Mesenchymal stem cell (in vitro differentiated cells and primary cell): Measurements from ENCODE around the gene GNG4.
"Not testable (repeated sequence)": the region's sequence is repeated elsewhere in the genome, so short reads cannot be mapped to it uniquely, and the experiment has no call there.

Source experiments
- DNase-seq: peaks from one replicate; pipeline ENCODE4 v3.0.0-alpha.2; 2013
- H2AFZ ChIP-seq: one replicate; pipeline ENCODE4 v1.6.1; 2013; ENCODE audit warnings: low read depth, mild to moderate bottlenecking, control low read depth, inconsistent platforms, low read length, moderate library complexity
- H2AK5ac ChIP-seq: 2 replicates; pipeline ENCODE4 v1.6.1; 2013; ENCODE audit warnings: low read length, moderate library complexity, mild to moderate bottlenecking, inconsistent platforms; ENCODE audit not compliant: severe bottlenecking
- H2BK120ac ChIP-seq: one replicate; pipeline ENCODE4 v1.6.1; 2013; ENCODE audit warnings: low read depth, mild to moderate bottlenecking, inconsistent platforms, low read length, moderate library complexity
- H2BK12ac ChIP-seq, 2 experiments: one replicate each; pipeline ENCODE4 v1.6.1; 2013; ENCODE audit warnings: inconsistent platforms in 2 of 2, low read length in 2 of 2, mild to moderate bottlenecking in 2 of 2, moderate library complexity in 2 of 2, control low read depth in 1 of 2
- H2BK15ac ChIP-seq: one replicate; pipeline ENCODE4 v1.6.1; 2013; ENCODE audit warnings: mild to moderate bottlenecking, low read depth, inconsistent platforms; ENCODE audit not compliant: poor library complexity, severe bottlenecking
- H2BK5ac ChIP-seq: 2 replicates; pipeline ENCODE4 v1.6.1; 2013; ENCODE audit warnings: low read depth, mild to moderate bottlenecking, low read length, control low read depth, inconsistent platforms; ENCODE audit not compliant: poor library complexity, severe bottlenecking
- H3K14ac ChIP-seq, 2 experiments: one replicate each; pipeline ENCODE4 v1.6.1; 2013; ENCODE audit warnings: inconsistent platforms in 2 of 2, low read length in 2 of 2, control low read depth in 1 of 2, mild to moderate bottlenecking in 1 of 2, moderate library complexity in 1 of 2
- H3K18ac ChIP-seq, 2 experiments: one replicate each; pipeline ENCODE4 v1.6.1; 2013; ENCODE audit warnings: inconsistent platforms in 2 of 2, low read length in 2 of 2, control low read depth in 1 of 2, low read depth in 1 of 2, mild to moderate bottlenecking in 1 of 2
- H3K23ac ChIP-seq, 2 experiments: one replicate each; pipeline ENCODE4 v1.6.1; 2013; ENCODE audit warnings: inconsistent platforms in 2 of 2, low read length in 2 of 2, mild to moderate bottlenecking in 2 of 2, moderate library complexity in 2 of 2, control low read depth in 1 of 2
- H3K27ac ChIP-seq: 2 replicates; pipeline ENCODE4 v1.5.1; 2013; ENCODE audit warnings: mild to moderate bottlenecking, moderate library complexity, low read length, control low read depth, inconsistent platforms; ENCODE audit not compliant: poor library complexity, severe bottlenecking
- H3K27me3 ChIP-seq, 2 experiments: 2 replicates each; pipeline versions ENCODE4 v1.6.1 to v1.7.0; 2013; ENCODE audit warnings: low read length in 2 of 2, mild to moderate bottlenecking in 2 of 2, moderate library complexity in 2 of 2, control low read depth in 1 of 2, inconsistent platforms in 1 of 2; ENCODE audit not compliant: control insufficient read depth in 1 of 2, insufficient read depth in 1 of 2
- H3K36me3 ChIP-seq, 2 experiments: 2 replicates each; pipeline versions ENCODE4 v1.6.1 to v1.7.0; 2013; ENCODE audit warnings: low read length in 2 of 2, control low read depth in 1 of 2, inconsistent platforms in 1 of 2, low read depth in 1 of 2, mild to moderate bottlenecking in 1 of 2; ENCODE audit not compliant: insufficient read depth in 2 of 2, control insufficient read depth in 1 of 2
- H3K4ac ChIP-seq, 2 experiments: one replicate each; pipeline ENCODE4 v1.6.1; 2013; ENCODE audit warnings: inconsistent platforms in 2 of 2, low read length in 2 of 2, mild to moderate bottlenecking in 2 of 2, moderate library complexity in 2 of 2, control low read depth in 1 of 2, low read depth in 1 of 2
- H3K4me1 ChIP-seq: 2 replicates; pipeline ENCODE4 v1.6.1; 2013; ENCODE audit warnings: low read depth, low read length, control low read depth; ENCODE audit not compliant: control insufficient read depth, insufficient read depth
- H3K4me2 ChIP-seq: 2 replicates; pipeline ENCODE4 v1.6.1; 2013; ENCODE audit warnings: low read length, mild to moderate bottlenecking, inconsistent platforms; ENCODE audit not compliant: poor library complexity, severe bottlenecking
- H3K4me3 ChIP-seq, 2 experiments: 2 replicates each; pipeline versions ENCODE4 v1.5.1 to v1.7.0; 2013; ENCODE audit warnings: low read length in 2 of 2, mild to moderate bottlenecking in 2 of 2, control low read depth in 1 of 2, low read depth in 1 of 2; ENCODE audit not compliant: insufficient read depth in 1 of 2
- H3K79me1 ChIP-seq: replicated peaks from 2 replicates; pipeline ENCODE4 v1.6.1; 2013; ENCODE audit warnings: mild to moderate bottlenecking, control low read depth, low read length, inconsistent platforms; ENCODE audit not compliant: poor library complexity, severe bottlenecking
- H3K9ac ChIP-seq: 2 replicates; pipeline ENCODE4 v1.7.0; 2013; ENCODE audit warnings: mild to moderate bottlenecking, low read length, moderate library complexity
- H3K9me3 ChIP-seq: 2 replicates; pipeline ENCODE4 v1.7.0; 2013; ENCODE audit warnings: mild to moderate bottlenecking, low read length; ENCODE audit not compliant: control insufficient read depth
- H4K8ac ChIP-seq: one replicate; pipeline ENCODE4 v1.6.1; 2013; ENCODE audit warnings: inconsistent platforms, mild to moderate bottlenecking, low read length, moderate library complexity
- H4K91ac ChIP-seq: one replicate; pipeline ENCODE4 v1.6.1; 2013; ENCODE audit warnings: mild to moderate bottlenecking, low read length, inconsistent platforms
- WGBS: methylation state at CpG from one replicate; pipeline ENCODE4 v1.1.7; 2013; ENCODE audit warnings: mixed read lengths; 5-methylcytosine and 5-hydroxymethylcytosine counted together

Gene GNG4

GRCh38 chr1:235545292-235545930 is 104.2 kb downstream of the GNG4 start:
- no peak for DNase-seq
- Histone ChIP-seq H2BK15ac (no peak overlapping the region), H3K9me3 (no peaks in the 10 kb centered on the region), H4K8ac (no peak overlapping the region), H3K36me3 (no peaks in the 10 kb centered on the region), H2BK12ac (no peak overlapping the region), H2BK120ac (no peak overlapping the region), H3K23ac (no peak overlapping the region), H4K91ac (no peak overlapping the region), H3K14ac (no peak overlapping the region), H3K79me1 (no peaks in the 10 kb centered on the region), H3K4ac (no peak overlapping the region), H3K18ac (no peak overlapping the region), H2BK5ac (no peak overlapping the region), H2AFZ (no peak overlapping the region), H3K27me3 (peaks cover 18 to 29% of the 10 kb centered on the region in 2 experiments), H3K4me3 (no peak overlapping the region), H3K9ac (no peak overlapping the region), H3K4me2 (no peak overlapping the region), H3K27ac (no peak overlapping the region), H3K4me1 (peaks cover 7% of the 10 kb centered on the region), H2AK5ac (no peak overlapping the region)
- 91% methylated on average over 9 of the region's 9 CpGs for WGBS

DNA sequence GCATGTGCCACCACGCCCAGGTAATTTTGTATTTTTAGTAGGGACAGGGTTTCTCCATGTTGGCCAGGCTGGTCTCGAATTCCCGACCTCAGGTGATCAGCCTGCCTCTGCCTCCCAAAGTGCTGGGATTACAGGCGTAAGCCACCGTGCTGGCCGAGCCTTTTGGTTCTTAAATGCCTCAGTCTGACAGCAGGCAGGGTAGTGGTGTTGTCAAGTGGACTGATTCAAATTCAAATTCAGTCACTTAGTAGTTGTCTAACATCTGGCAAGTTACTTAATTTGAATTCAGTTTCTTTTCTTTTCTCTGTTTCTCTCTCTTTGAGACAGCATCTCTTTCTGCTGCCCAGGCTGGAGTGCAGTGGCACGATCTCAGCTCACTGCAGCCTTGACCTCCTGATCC is 106.7 kb downstream of the GNG4 start:
- not testable (repeated sequence) for H3K18ac ChIP-seq, H3K36me3 ChIP-seq, H2AFZ ChIP-seq, H3K4me2 ChIP-seq, H3K27ac ChIP-seq, H2BK12ac ChIP-seq, H3K4me3 ChIP-seq, H3K9ac ChIP-seq, H3K79me1 ChIP-seq, H3K4ac ChIP-seq, H2BK5ac ChIP-seq, H3K9me3 ChIP-seq, H4K8ac ChIP-seq, H3K4me1 ChIP-seq, H3K23ac ChIP-seq, H2BK15ac ChIP-seq, H4K91ac ChIP-seq, H3K14ac ChIP-seq, H2BK120ac ChIP-seq, H2AK5ac ChIP-seq, DNase-seq
- 69% methylated on average over 7 of the region's 7 CpGs for WGBS
- peaks cover 9 to 12% of the 10 kb centered on the region in 2 experiments for H3K27me3 ChIP-seq

DNA sequence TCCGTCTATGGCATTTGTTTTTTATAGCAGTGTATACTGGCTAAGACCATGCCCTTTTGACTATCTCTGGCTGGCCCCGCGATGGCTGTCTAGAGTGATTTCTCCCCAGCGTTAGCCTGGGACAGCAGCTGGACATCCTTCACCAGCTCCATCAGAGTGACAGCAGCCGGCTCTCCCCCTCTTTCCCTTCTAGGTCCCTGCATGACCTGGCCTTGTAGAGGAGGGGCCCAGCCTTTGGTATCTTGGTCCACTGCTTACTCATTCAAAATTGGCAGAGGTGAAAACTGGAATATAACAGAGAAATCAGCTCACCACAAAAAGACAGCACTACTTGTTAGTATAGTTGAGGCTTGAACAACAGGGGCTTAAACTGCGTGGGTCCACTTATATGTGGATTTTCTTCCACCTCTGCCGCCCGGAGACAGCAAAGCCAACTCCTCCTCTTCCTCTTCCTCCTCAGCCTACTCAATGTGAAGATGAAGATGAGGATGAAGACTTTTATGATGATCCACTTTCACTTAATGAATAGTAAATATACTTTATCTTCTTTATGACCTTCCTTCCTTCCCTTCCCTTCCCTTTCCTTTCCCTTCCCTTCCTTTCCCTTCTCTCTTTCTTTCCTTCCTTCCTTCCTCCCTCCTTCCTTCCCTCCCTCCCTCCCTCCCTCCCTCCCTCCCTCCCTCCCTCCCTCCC is 116.0 kb downstream of the GNG4 start:
- Histone ChIP-seq H3K4ac (no peak overlapping the region), H3K23ac (no peak overlapping the region), H3K4me1 (no peaks in the 10 kb centered on the region), H3K79me1 (no peaks in the 10 kb centered on the region), H3K18ac (no peak overlapping the region), H2AFZ (no peak overlapping the region), H2AK5ac (no peak overlapping the region), H3K9me3 (no peaks in the 10 kb centered on the region), H2BK12ac (no peak overlapping the region), H3K36me3 (no peaks in the 10 kb centered on the region), H4K8ac (no peak overlapping the region), H3K4me2 (no peak overlapping the region), H4K91ac (no peak overlapping the region), H3K14ac (no peak overlapping the region), H3K27ac (no peak overlapping the region), H2BK120ac (no peak overlapping the region), H3K4me3 (no peak overlapping the region), H2BK15ac (no peak overlapping the region), H3K27me3 (no peaks in the 10 kb centered on the region), H2BK5ac (no peak overlapping the region), H3K9ac (no peak overlapping the region)
- 95% methylated on average over 7 of the region's 8 CpGs for WGBS
- no peak for DNase-seq

GRCh38 chr1:235532360-235532759 is 117.2 kb downstream of the GNG4 start:
- H2AFZ ChIP-seq = no peak overlapping the region
- no peak overlapping the region for H2BK5ac ChIP-seq
- no peak overlapping the region for H2BK120ac ChIP-seq
- no peaks in the 10 kb centered on the region for H3K79me1 ChIP-seq
- no peaks in the 10 kb centered on the region for H3K9me3 ChIP-seq
- no peak overlapping the region for H2BK15ac ChIP-seq
- no peak overlapping the region for H3K18ac ChIP-seq
- WGBS = 12% methylated on average over 1 of the region's 2 CpGs
- no peak overlapping the region for H3K14ac ChIP-seq
- H3K27ac ChIP-seq = no peak overlapping the region
- no peak overlapping the region for H3K4me3 ChIP-seq
- no peak overlapping the region for H3K4me2 ChIP-seq
- H3K9ac ChIP-seq = no peak overlapping the region
- H2AK5ac ChIP-seq = no peak overlapping the region
- H3K4ac ChIP-seq = no peak overlapping the region
- no peaks in the 10 kb centered on the region for H3K4me1 ChIP-seq
- H4K8ac ChIP-seq = no peak overlapping the region
- peak; percentile 12 for DNase-seq
- H3K36me3 ChIP-seq = no peaks in the 10 kb centered on the region
- no peaks in the 10 kb centered on the region for H3K27me3 ChIP-seq
- no peak overlapping the region for H2BK12ac ChIP-seq
- no peak overlapping the region for H4K91ac ChIP-seq
- H3K23ac ChIP-seq = no peak overlapping the region
